Breast epithelium (tissue), 4 donors: ENCODE measurements around the gene SLC25A48. TPM values are rescaled to one million over a fixed set of nuclear protein-coding genes. Genes with fewer than 3 reads are reported as not detected.

Experiments
- DNase-seq, 2 donors: peaks; one replicate each; pipeline ENCODE4 v3.0.0-alpha.2; 2019; ENCODE audit warnings: low spot score in 2 of 2
- H3K27ac ChIP-seq, 2 donors: fragments of 200-600 bp; sonication (generic) in 1 of 2; one replicate each; pipeline ENCODE4 v1.5.1; 2016 to 2019; ENCODE audit warnings: mild to moderate bottlenecking in 1 of 2
- H3K27me3 ChIP-seq, 2 donors: fragments of 200-600 bp; sonication (generic) in 1 of 2; one replicate each; pipeline versions ENCODE4 v1.5.1 to v1.6.0; 2017 to 2019; ENCODE audit warnings: control low read depth in 1 of 2, mild to moderate bottlenecking in 1 of 2
- H3K36me3 ChIP-seq: fragments of 200-600 bp; one replicate; pipeline ENCODE4 v1.5.1; 2019
- H3K4me1 ChIP-seq, 2 donors: fragments of 200-600 bp; sonication (generic); one replicate each; pipeline ENCODE4 v1.5.1; 2016 to 2019; ENCODE audit warnings: control low read depth in 1 of 2
- H3K4me3 ChIP-seq, 3 donors: fragments of 200-600 bp; sonication (generic); 1 replicate in 2 of 3; 2 replicates in 1 of 3; pipeline ENCODE4 v1.5.1; 2016 to 2019; ENCODE audit warnings: mild to moderate bottlenecking in 3 of 3, moderate library complexity in 2 of 3
- H3K9me3 ChIP-seq, 2 donors: fragments of 200-600 bp; sonication (generic) in 1 of 2; one replicate each; pipeline ENCODE4 v1.5.1; 2016 to 2019; ENCODE audit warnings: control low read depth in 1 of 2
- POLR2A ChIP-seq: fragments of 450-650 bp; IDR thresholded peaks from one replicate; pipeline ENCODE4 v1.6.1; 2016; ENCODE audit warnings: antibody characterized with exemption, mild to moderate bottlenecking, moderate library complexity
- POLR2AphosphoS5 ChIP-seq, 3 donors: sonication (generic); formaldehyde crosslinking; IDR thresholded peaks; one replicate each; pipeline ENCODE4 v1.6.1; 2017; ENCODE audit warnings: antibody characterized with exemption in 3 of 3
- intact Hi-C: fragments of 100-400 bp; cut with DNase I; formaldehyde crosslinking; loops from one replicate; pipeline ENCODE4 v1.15.1; 2023; ENCODE audit warnings: low total_unique reads
- total RNA-seq, 3 donors: library from RNA; depleted of rRNA; stranded (reverse); fragments of >200 nt; gene quantifications; one replicate each; pipeline ENCODE4 v1.1.0, GENCODE V29; 2016
- TF ChIP-seq, protein P1 (sequence below), 3 donors: fragments of 450-650 bp; IDR thresholded peaks; one replicate each; pipeline ENCODE4 v1.5.1; 2016 to 2017; ENCODE audit warnings: antibody characterized with exemption in 3 of 3, mild to moderate bottlenecking in 3 of 3, moderate library complexity in 3 of 3

The SLC25A48 gene
- total RNA-seq, 3 donors from 2014 or later = 0.33 to 6.2 (median 1.8) TPM

DNA sequence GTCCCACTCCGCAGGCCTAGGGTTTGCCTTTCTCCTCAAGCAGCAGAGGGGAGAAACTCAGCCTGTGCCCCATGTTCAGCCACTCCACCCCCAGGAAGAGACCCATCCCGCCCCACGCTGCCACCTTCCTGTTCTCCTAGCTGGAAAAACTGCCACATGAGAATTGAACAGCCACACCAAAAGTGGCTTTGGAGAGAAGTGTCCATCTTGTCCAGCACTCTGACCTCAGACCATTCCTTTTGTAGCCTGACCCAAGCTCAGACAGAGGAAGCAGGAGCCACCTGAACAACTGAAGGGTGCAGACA lies 8.3 kb upstream of the SLC25A48 start:
- Histone ChIP-seq H3K36me3 (no peaks in the 10 kb centered on the region), H3K9me3 (no peaks in the 10 kb centered on the region), H3K4me1 (no peaks in the 10 kb centered on the region), H3K4me3 (no peak overlapping the region), H3K27ac (no peak overlapping the region), H3K27me3 (peaks cover 0 to 6% of the 10 kb centered on the region in 2 donors)
- DNase-seq = no peak
- intact Hi-C loops = no loop called here
- TF ChIP-seq POLR2AphosphoS5 (IDR thresholded peaks at IDR 0.05) = no peak
- no peak for TF ChIP-seq POLR2A
- TF ChIP-seq, protein P1, sequence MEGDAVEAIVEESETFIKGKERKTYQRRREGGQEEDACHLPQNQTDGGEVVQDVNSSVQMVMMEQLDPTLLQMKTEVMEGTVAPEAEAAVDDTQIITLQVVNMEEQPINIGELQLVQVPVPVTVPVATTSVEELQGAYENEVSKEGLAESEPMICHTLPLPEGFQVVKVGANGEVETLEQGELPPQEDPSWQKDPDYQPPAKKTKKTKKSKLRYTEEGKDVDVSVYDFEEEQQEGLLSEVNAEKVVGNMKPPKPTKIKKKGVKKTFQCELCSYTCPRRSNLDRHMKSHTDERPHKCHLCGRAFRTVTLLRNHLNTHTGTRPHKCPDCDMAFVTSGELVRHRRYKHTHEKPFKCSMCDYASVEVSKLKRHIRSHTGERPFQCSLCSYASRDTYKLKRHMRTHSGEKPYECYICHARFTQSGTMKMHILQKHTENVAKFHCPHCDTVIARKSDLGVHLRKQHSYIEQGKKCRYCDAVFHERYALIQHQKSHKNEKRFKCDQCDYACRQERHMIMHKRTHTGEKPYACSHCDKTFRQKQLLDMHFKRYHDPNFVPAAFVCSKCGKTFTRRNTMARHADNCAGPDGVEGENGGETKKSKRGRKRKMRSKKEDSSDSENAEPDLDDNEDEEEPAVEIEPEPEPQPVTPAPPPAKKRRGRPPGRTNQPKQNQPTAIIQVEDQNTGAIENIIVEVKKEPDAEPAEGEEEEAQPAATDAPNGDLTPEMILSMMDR (IDR thresholded peaks at IDR 0.05) = no peak

DNA sequence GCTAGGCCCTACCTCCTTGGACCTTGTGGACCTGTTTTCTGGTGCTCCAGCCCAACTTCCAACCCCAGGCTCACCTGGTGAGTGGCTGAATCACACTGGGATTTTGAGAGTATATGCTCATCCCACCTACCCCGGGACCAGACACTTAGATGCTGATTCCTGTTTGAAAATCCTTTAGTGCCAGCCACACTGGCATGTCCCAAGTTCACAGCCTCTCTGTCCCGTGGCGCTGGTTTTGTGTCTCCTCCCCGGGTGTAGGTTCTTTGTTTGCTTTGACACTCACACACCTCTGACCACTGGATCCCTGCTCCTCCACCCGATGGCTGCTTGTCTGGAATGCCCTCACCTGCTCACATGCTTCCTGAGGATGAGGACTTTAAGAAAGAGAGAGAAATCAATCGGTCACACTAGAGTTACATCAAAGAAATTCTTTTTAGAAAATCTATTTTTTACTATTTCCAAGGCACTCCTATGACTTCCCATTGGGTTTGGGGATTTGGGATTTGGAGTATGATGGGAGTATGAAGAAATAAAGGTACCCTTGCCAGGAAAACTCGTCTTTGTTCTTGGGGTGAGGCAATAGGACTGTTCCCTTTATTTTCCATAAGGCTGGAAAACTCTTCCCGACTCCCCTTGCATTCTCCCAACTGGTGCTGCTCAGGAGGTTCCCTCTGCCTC lies 7.3 kb upstream of the SLC25A48 start:
- Histone ChIP-seq H3K4me3 (no peak overlapping the region), H3K9me3 (no peaks in the 10 kb centered on the region), H3K27ac (no peak overlapping the region), H3K36me3 (no peaks in the 10 kb centered on the region), H3K4me1 (no peaks in the 10 kb centered on the region), H3K27me3 (peaks cover 0 to 6% of the 10 kb centered on the region in 2 donors)
- intact Hi-C loops = no loop called here
- no peak for DNase-seq
- TF ChIP-seq POLR2A (no peak), POLR2AphosphoS5 (IDR thresholded peaks at IDR 0.05) (no peak)
- TF ChIP-seq, protein P1 (IDR thresholded peaks at IDR 0.05) = no peak

DNA sequence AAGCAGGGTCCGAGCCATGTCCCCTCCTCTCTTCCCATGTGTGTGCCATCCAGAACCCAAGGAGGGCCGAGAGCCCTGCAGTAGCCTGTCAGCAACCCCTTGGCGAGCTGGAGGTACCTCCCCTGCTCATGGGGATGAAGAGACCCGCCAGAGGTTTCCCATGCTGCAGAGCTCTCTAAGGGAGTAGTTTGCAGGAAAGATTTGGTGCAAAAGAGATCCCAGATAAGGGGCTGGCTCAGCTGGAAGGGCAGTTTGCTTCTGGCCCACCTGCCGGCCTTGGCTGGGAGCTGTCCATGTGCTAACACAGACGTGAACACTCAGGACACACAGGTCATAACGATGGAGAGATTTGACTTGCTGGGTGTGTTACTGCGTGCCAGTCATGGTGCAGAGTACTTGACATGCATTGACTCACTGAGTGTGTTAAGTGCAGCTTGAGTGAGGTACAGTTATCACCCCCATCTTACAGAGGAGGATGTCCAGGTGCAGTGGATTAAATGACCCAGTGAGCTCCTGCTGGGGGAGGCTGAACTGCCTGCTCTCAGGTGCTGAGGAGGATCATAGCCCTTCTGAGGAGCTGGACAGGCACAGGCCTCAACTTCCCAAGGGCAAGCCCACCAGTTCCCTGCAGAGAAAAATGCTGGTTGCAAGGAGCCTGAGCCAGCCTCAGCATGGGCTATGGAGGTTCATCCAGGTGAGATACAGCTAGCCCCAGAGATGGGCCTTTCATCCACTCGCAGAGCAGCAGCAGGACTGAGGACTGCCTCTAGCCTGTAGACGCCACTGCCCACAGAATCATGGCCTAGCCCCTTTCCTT lies 6.3 kb upstream of the SLC25A48 start:
- TF ChIP-seq, protein P1 (IDR thresholded peaks at IDR 0.05) = no peak
- TF ChIP-seq POLR2A (no peak), POLR2AphosphoS5 (IDR thresholded peaks at IDR 0.05) (no peak)
- H3K4me3 ChIP-seq = no peak overlapping the region
- no peak for DNase-seq
- intact Hi-C loops = no loop called here
- no peaks in the 10 kb centered on the region for H3K9me3 ChIP-seq
- H3K4me1 ChIP-seq = no peaks in the 10 kb centered on the region
- no peak overlapping the region for H3K27ac ChIP-seq
- no peaks in the 10 kb centered on the region for H3K36me3 ChIP-seq
- H3K27me3 ChIP-seq = peaks cover 0 to 12% of the 10 kb centered on the region in 2 donors

DNA sequence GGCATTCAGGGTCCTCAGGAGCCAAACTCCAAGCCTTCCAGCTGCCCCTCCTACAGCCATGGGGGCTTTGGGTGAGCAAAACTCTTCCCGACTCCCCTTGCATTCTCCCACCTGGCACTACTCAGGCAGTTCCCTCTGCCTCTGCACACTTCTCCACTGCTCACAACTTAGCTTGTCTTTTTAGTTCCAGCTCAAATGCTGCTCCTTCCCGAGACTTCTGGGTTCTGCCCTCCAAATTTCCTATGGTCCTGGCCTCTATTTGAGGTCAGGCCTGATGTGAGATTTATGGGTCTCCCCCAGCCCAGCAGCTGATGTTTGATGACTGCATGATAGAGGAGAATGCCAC lies 5.7 kb upstream of the SLC25A48 start:
- Histone ChIP-seq H3K4me3 (no peak overlapping the region), H3K9me3 (no peaks in the 10 kb centered on the region), H3K27me3 (peaks cover 0 to 18% of the 10 kb centered on the region in 2 donors), H3K4me1 (no peaks in the 10 kb centered on the region), H3K27ac (no peak overlapping the region), H3K36me3 (no peaks in the 10 kb centered on the region)
- TF ChIP-seq POLR2A = no peak
- TF ChIP-seq, protein P1 (IDR thresholded peaks at IDR 0.05) = no peak
- TF ChIP-seq POLR2AphosphoS5 (IDR thresholded peaks at IDR 0.05) = no peak
- DNase-seq = no peak
- intact Hi-C loops = no loop called here

DNA sequence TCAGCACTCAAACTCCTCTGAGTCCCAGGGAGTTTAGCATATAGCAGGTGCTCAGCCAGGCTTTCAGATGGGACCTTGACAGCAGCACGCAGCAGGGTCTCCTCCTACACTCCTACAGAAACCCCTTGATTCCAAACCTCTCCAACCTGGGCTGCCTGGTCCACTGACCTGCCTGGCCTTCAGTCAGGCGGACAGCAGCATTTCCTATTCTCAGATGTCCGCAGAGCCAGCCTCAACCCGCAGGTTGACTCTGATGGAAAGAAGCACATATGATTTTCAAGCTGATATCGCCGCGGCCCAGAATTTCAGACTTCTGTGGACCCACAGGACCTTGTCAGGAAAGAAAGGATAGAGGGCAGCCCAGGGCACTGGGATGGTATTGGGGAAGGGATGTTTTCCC lies 5.3 kb upstream of the SLC25A48 start:
- no peak overlapping the region for H3K4me3 ChIP-seq
- H3K27me3 ChIP-seq = peaks cover 0 to 22% of the 10 kb centered on the region in 2 donors
- TF ChIP-seq POLR2A = no peak
- no peak for TF ChIP-seq POLR2AphosphoS5 (IDR thresholded peaks at IDR 0.05)
- TF ChIP-seq, protein P1 (IDR thresholded peaks at IDR 0.05) = no peak
- intact Hi-C loops = no loop called here
- no peak for DNase-seq
- no peaks in the 10 kb centered on the region for H3K36me3 ChIP-seq
- no peaks in the 10 kb centered on the region for H3K4me1 ChIP-seq
- no peaks in the 10 kb centered on the region for H3K9me3 ChIP-seq
- H3K27ac ChIP-seq = no peak overlapping the region
